ENCODE data around the gene CX3CR1. TPM values are rescaled to one million over a fixed set of nuclear protein-coding genes. Genes with fewer than 3 reads are reported as not detected.

Gene CX3CR1
- total RNA-seq, 1 donor from 2014 or later, result not detected

DNA sequence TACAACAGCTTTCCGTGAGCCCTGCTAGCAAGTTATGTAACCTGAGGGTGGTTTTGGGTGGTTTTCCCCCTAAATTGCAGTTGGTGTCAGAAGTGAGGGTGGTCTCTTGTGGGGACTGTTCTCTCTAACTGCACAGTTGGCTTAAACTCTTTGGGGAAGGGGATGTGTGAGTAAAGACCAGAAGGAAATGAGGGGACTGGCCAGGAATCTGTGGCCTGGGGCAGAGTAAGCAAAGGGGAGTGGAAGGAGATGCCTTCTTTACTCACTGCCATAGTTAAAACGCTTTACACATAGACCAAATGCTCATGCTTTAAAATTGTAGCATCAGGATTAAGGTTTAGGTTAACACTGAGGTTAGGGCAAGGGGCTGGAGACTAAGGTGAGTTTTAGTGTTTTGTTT lies 66.2 kb downstream of the CX3CR1 start:
- no peak overlapping the region for H3K4me3 Mint-ChIP-seq
- DNase-seq (ENCODE audit: low spot score), result no peak
- Histone ChIP-seq H3K27me3 (no peaks in the 10 kb centered on the region), H3F3A (ENCODE audit: low read depth) (no peaks in the 10 kb centered on the region), H4K20me1 (ENCODE audit: low read depth) (no peaks in the 10 kb centered on the region), H3K4me3 (no peak overlapping the region), H3K4me1 (peaks cover under 1% of the 10 kb centered on the region), H3K36me3 (no peaks in the 10 kb centered on the region), H3K79me2 (ENCODE audit: low read depth) (no peaks in the 10 kb centered on the region), H2AFZ (replicated peaks) (peak overlapping the region; percentile 22), H3K27ac (no peak overlapping the region), H3K9me3 (ENCODE audit: low read depth) (no peaks in the 10 kb centered on the region), H3K4me2 (no peak overlapping the region), H3K9ac (no peak overlapping the region)
- TF ChIP-seq EZH2phosphoT487 (IDR thresholded peaks at IDR 0.05) (no peak), EZH2 (IDR thresholded peaks at IDR 0.05) (no peak)
- TF ChIP-seq, protein P1, sequence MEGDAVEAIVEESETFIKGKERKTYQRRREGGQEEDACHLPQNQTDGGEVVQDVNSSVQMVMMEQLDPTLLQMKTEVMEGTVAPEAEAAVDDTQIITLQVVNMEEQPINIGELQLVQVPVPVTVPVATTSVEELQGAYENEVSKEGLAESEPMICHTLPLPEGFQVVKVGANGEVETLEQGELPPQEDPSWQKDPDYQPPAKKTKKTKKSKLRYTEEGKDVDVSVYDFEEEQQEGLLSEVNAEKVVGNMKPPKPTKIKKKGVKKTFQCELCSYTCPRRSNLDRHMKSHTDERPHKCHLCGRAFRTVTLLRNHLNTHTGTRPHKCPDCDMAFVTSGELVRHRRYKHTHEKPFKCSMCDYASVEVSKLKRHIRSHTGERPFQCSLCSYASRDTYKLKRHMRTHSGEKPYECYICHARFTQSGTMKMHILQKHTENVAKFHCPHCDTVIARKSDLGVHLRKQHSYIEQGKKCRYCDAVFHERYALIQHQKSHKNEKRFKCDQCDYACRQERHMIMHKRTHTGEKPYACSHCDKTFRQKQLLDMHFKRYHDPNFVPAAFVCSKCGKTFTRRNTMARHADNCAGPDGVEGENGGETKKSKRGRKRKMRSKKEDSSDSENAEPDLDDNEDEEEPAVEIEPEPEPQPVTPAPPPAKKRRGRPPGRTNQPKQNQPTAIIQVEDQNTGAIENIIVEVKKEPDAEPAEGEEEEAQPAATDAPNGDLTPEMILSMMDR (IDR thresholded peaks at IDR 0.05), result no peak
- no peaks in the 10 kb centered on the region for H3K9me3 Mint-ChIP-seq
- peaks cover 2% of the 10 kb centered on the region for H3K27me3 Mint-ChIP-seq (ENCODE audit: insufficient read depth, low read depth)
- H3K4me1 Mint-ChIP-seq, result no peaks in the 10 kb centered on the region
- H3K36me3 Mint-ChIP-seq, result no peaks in the 10 kb centered on the region
- H3K27ac Mint-ChIP-seq, result no peak overlapping the region

Other genes starting within 250 kb of the CX3CR1 start
- 0.69 and 0.81 TPM in 2 replicates for gene SCN11A, start 228.1 kb downstream of the CX3CR1 start, total RNA-seq (ENCODE audit: low replicate concordance)
- gene WDR48, start 228.0 kb downstream of the CX3CR1 start, total RNA-seq (ENCODE audit: low replicate concordance), result 76.3 and 127 TPM in 2 replicates
- gene GORASP1, start 172.4 kb downstream of the CX3CR1 start, total RNA-seq (ENCODE audit: low replicate concordance), result 18.0 and 38.5 TPM in 2 replicates
- gene TTC21A, start 172.4 kb downstream of the CX3CR1 start, total RNA-seq (ENCODE audit: low replicate concordance), result 1.2 and 2.3 TPM in 2 replicates
- gene CSRNP1, start 126.4 kb downstream of the CX3CR1 start, total RNA-seq (ENCODE audit: low replicate concordance), result 1.9 and 6.5 TPM in 2 replicates
- not detected in 2 replicates for gene XIRP1, start 87.4 kb downstream of the CX3CR1 start, total RNA-seq (ENCODE audit: low replicate concordance)
- not detected in 2 replicates for gene CCR8, start 49.7 kb upstream of the CX3CR1 start, total RNA-seq (ENCODE audit: low replicate concordance)
- 19.3 and 26.6 TPM in 2 replicates for gene SLC25A38, start 103.3 kb upstream of the CX3CR1 start, total RNA-seq (ENCODE audit: low replicate concordance)
- 2,504 and 2,714 TPM in 2 replicates for gene RPSA, start 126.7 kb upstream of the CX3CR1 start, total RNA-seq (ENCODE audit: low replicate concordance)
- gene MOBP, start 187.6 kb upstream of the CX3CR1 start, total RNA-seq (ENCODE audit: low replicate concordance), result not detected in 2 replicates

All from neural progenitor cell (in vitro differentiated cells).